ENCODE measurements around the gene C1QA.

The C1QA gene

DNA sequence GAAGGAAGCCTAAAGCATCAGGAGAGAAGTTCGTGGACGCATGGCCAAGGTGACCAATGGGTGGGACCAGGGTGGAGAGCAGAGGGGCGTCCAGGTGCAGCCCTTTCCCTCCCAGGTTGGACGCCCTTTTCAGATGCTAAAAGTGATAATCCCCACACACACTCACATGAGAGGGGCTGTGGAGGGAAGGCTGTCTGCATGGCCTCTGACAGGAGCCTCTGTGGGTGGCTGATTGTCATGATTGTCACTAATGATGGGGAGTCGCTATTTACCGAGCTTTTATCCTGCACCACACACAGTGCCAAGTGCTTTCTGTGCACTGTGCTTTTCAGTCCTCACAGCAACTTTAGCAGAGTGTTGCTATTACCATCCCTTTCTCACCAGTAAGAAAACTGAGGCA, 27.1 kb upstream of the C1QA start:
- Histone ChIP-seq H3K27me3 (ENCODE audit: control insufficient read depth, insufficient read depth, low read length) (peaks cover 3% of the 10 kb centered on the region), H3K9ac (no peak overlapping the region), H3K4me2 (ENCODE audit: low read length) (no peak overlapping the region), H3K9me3 (ENCODE audit: control insufficient read depth, low read length) (no peaks in the 10 kb centered on the region), H3K36me3 (ENCODE audit: control insufficient read depth, insufficient read depth, low read length) (no peaks in the 10 kb centered on the region), H3K79me2 (no peaks in the 10 kb centered on the region), H3K27ac (no peak overlapping the region), H3K4me1 (peaks cover 2% of the 10 kb centered on the region), H2AFZ (no peak overlapping the region), H3K4me3 (ENCODE audit: low read depth, low read length) (no peak overlapping the region)
- TF ChIP-seq, protein P1, sequence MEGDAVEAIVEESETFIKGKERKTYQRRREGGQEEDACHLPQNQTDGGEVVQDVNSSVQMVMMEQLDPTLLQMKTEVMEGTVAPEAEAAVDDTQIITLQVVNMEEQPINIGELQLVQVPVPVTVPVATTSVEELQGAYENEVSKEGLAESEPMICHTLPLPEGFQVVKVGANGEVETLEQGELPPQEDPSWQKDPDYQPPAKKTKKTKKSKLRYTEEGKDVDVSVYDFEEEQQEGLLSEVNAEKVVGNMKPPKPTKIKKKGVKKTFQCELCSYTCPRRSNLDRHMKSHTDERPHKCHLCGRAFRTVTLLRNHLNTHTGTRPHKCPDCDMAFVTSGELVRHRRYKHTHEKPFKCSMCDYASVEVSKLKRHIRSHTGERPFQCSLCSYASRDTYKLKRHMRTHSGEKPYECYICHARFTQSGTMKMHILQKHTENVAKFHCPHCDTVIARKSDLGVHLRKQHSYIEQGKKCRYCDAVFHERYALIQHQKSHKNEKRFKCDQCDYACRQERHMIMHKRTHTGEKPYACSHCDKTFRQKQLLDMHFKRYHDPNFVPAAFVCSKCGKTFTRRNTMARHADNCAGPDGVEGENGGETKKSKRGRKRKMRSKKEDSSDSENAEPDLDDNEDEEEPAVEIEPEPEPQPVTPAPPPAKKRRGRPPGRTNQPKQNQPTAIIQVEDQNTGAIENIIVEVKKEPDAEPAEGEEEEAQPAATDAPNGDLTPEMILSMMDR (IDR thresholded peaks at IDR 0.05): no peak

DNA sequence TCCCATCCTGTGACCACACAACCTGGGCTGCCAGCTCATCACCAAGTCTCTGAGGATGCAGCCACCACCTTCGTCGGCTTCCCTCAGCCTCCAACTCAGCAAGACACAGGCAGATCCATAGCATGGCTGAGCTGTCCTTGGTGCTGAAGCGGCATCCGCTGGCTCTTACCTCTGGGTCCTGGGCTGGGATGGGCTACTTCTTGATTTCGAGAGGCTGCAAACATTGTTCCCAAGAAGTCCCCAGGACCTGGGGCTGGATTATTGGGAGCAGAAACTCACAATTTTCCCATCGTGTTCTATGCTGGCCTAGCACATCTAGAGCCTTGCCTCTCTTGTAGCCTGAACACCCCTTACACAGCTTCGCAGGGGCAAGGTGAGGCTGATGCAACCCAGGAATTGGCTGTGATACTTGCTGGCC, 24.9 kb upstream of the C1QA start:
- Histone ChIP-seq H3K27ac (no peak overlapping the region), H3K4me2 (ENCODE audit: low read length) (no peak overlapping the region), H3K36me3 (ENCODE audit: control insufficient read depth, insufficient read depth, low read length) (no peaks in the 10 kb centered on the region), H3K4me1 (no peaks in the 10 kb centered on the region), H3K27me3 (ENCODE audit: control insufficient read depth, insufficient read depth, low read length) (peaks cover 3% of the 10 kb centered on the region), H2AFZ (no peak overlapping the region), H3K9me3 (ENCODE audit: control insufficient read depth, low read length) (no peaks in the 10 kb centered on the region), H3K79me2 (no peaks in the 10 kb centered on the region), H3K9ac (no peak overlapping the region), H3K4me3 (ENCODE audit: low read depth, low read length) (no peak overlapping the region)
- TF ChIP-seq, protein P1 (IDR thresholded peaks at IDR 0.05): no peak

DNA sequence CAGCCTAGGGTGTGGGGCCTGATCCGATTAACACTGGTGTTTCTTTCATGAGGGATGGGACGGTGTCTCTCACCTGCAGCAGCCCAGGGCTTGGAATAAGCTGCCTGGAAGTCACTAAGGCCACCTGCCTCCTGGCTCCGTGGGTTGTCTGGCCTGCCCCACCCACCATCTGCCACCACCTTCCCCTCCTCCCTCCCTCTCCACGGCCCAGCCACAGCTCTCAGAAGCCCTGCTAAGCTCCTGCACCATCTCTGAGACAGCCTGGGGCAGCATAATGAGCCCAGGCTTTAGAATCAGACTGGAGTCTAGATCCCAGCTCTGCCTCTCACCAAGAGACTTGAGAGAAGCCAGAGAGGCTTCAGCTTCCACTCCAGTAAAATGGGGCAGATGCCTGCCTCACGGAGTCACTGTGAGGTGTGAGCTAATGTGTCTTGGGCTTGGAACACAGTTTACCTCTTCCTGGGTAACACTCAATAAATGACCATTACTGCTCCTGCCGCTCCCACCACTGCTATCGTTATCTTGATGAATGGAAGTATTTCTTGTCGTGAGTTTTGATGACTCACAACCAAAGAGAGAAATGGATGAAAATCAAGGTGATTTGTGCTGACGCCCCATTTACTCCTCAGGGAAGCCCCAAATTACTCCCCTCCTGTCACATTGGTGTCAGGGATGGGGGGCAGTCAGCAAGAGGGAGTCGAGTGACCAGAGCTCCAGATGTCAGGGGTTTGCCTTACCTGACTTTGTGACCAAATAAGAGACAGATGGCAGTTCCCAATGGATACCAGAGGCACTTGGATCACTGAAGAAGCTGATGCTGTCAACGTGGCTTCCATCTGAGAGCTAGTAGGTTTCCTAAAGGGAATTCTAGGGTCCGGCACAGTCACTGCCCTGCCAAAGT, 23.5 kb upstream of the C1QA start:
- Histone ChIP-seq H3K36me3 (ENCODE audit: control insufficient read depth, insufficient read depth, low read length) (no peaks in the 10 kb centered on the region), H3K9me3 (ENCODE audit: control insufficient read depth, low read length) (no peaks in the 10 kb centered on the region), H3K27ac (no peak overlapping the region), H2AFZ (no peak overlapping the region), H3K4me3 (ENCODE audit: low read depth, low read length) (no peak overlapping the region), H3K79me2 (no peaks in the 10 kb centered on the region), H3K4me2 (ENCODE audit: low read length) (no peak overlapping the region), H3K27me3 (ENCODE audit: control insufficient read depth, insufficient read depth, low read length) (peaks cover 3% of the 10 kb centered on the region), H3K4me1 (no peaks in the 10 kb centered on the region), H3K9ac (no peak overlapping the region)
- TF ChIP-seq, protein P1 (IDR thresholded peaks at IDR 0.05): no peak

DNA sequence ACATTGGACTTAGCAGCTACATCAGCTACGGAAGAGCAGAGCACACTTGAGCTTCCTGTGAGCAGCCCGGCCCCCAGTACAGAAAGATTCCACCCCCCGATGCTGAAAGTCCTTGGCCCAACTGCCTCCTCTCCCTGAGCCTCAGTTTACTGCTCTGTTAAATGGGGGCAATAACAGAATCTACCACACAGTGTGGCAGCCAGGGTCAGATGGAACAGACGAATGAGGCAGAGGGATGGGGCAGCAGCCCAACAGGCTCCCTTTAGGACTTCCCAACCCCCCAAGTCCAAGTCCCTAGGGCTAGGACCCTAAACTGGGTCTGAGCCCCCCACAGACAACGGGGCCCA, 22.9 kb upstream of the C1QA start:
- H3K9me3 ChIP-seq (ENCODE audit: control insufficient read depth, low read length): no peaks in the 10 kb centered on the region
- H3K4me1 ChIP-seq: no peaks in the 10 kb centered on the region
- H3K36me3 ChIP-seq (ENCODE audit: control insufficient read depth, insufficient read depth, low read length): no peaks in the 10 kb centered on the region
- no peak overlapping the region for H3K4me3 ChIP-seq (ENCODE audit: low read depth, low read length)
- H3K79me2 ChIP-seq: no peaks in the 10 kb centered on the region
- peaks cover 3% of the 10 kb centered on the region for H3K27me3 ChIP-seq (ENCODE audit: control insufficient read depth, insufficient read depth, low read length)
- no peak overlapping the region for H3K27ac ChIP-seq
- no peak overlapping the region for H3K4me2 ChIP-seq (ENCODE audit: low read length)
- H3K9ac ChIP-seq: no peak overlapping the region
- TF ChIP-seq, protein P1 (IDR thresholded peaks at IDR 0.05): no peak
- no peak overlapping the region for H2AFZ ChIP-seq

DNA sequence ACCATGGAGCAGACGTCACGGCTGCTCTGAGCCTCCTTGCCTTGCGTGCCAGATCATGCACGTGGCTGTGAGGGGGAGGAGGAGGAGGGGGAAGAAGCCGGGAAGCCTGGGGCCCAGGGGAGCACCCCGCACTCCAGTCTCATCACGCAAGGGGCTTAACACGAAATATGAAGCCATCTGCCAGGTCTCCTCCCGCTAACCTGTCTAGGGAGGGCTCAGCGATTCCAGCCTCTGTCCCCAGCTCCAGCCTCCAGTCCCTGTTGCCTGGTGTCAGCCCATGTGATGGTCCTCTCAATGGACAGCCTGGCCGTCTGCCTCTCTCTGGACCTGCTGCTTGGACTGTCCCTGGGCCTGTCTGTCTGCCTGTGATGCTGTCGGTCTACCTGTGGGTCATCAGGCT, 22.5 kb upstream of the C1QA start:
- Histone ChIP-seq H3K27me3 (ENCODE audit: control insufficient read depth, insufficient read depth, low read length) (peaks cover under 1% of the 10 kb centered on the region), H3K9me3 (ENCODE audit: control insufficient read depth, low read length) (no peaks in the 10 kb centered on the region), H3K79me2 (no peaks in the 10 kb centered on the region), H3K27ac (no peak overlapping the region), H3K9ac (no peak overlapping the region), H3K36me3 (ENCODE audit: control insufficient read depth, insufficient read depth, low read length) (no peaks in the 10 kb centered on the region), H3K4me2 (ENCODE audit: low read length) (no peak overlapping the region), H2AFZ (no peak overlapping the region), H3K4me1 (no peaks in the 10 kb centered on the region), H3K4me3 (ENCODE audit: low read depth, low read length) (no peak overlapping the region)
- TF ChIP-seq, protein P1 (IDR thresholded peaks at IDR 0.05): no peak
